HEK293 (cell line): Measurements from ENCODE around the gene IQSEC1.

Experiments used
- CTCF ChIA-PET: fragments of 350-600 bp; formaldehyde crosslinking; extraction: SDS; loops from one replicate; lab custom pipeline; 2021; ENCODE audit warnings: antibody characterized with exemption; lab: Yijun Ruan, JAX
- POLR2A ChIA-PET: fragments of 300-600 bp; formaldehyde crosslinking; extraction: SDS; loops from one replicate; lab custom pipeline; 2020; ENCODE audit warnings: antibody characterized with exemption, inconsistent platforms; lab: Yijun Ruan, JAX
- H3K27ac ChIP-seq: fragments of 200-500 bp; sonication (Bioruptor generic); 2 replicates; pipeline ENCODE4 v1.5.1; 2014; ENCODE audit warnings: low read depth, low read length, control low read depth, inconsistent platforms; ENCODE audit errors: extremely low read depth
- H3K36me3 ChIP-seq, 2 experiments: fragments of 200-500 bp in 1 of 2; sonication (Bioruptor generic) in 1 of 2; 1 replicate in 1 of 2; 2 replicates in 1 of 2; pipeline ENCODE4 v1.5.1; 2014 to 2017; ENCODE audit warnings: inconsistent platforms in 2 of 2, low read length in 2 of 2; ENCODE audit not compliant: control insufficient read depth in 2 of 2, insufficient read depth in 1 of 2
- H3K4me1 ChIP-seq: fragments of 200-500 bp; sonication (Bioruptor generic); 2 replicates; pipeline ENCODE4 v1.5.1; 2014; ENCODE audit warnings: mild to moderate bottlenecking, low read length, inconsistent platforms; ENCODE audit not compliant: control insufficient read depth, insufficient read depth
- H3K4me3 ChIP-seq: 2 replicates; pipeline ENCODE4 v1.5.1; 2011; ENCODE audit warnings: low read depth, mild to moderate bottlenecking, control low read depth, low read length, moderate library complexity
- H3K9me3 ChIP-seq: fragments of 200-500 bp; sonication (Bioruptor generic); 2 replicates; pipeline ENCODE4 v1.5.1; 2014; ENCODE audit warnings: low read depth, low read length, inconsistent platforms; ENCODE audit not compliant: control insufficient read depth, insufficient read depth
- BCL11A ChIP-seq: fragments of 450-650 bp; formaldehyde crosslinking; IDR thresholded peaks from 2 replicates; pipeline ENCODE4 v1.5.1; 2016; ENCODE audit warnings: low read depth, missing biosample characterization, missing genetic modification characterization
- ELK4 ChIP-seq: IDR thresholded peaks from 2 replicates; pipeline ENCODE4 v1.6.1; 2011; ENCODE audit warnings: mild to moderate bottlenecking, low read depth, low read length, borderline replicate concordance
- GFI1B ChIP-seq: fragments of 450-650 bp; formaldehyde crosslinking; IDR thresholded peaks from 2 replicates; pipeline ENCODE4 v1.5.1; 2016; ENCODE audit warnings: missing biosample characterization, missing genetic modification characterization
- KLF9 ChIP-seq: fragments of 450-650 bp; formaldehyde crosslinking; IDR thresholded peaks from 2 replicates; pipeline ENCODE4 v1.5.1; 2016; ENCODE audit warnings: missing biosample characterization, missing genetic modification characterization, low read depth
- SP3 ChIP-seq: fragments of 450-650 bp; formaldehyde crosslinking; IDR thresholded peaks from 2 replicates; pipeline ENCODE4 v1.5.1; 2016; ENCODE audit warnings: missing biosample characterization, missing genetic modification characterization
- TCF7L2 ChIP-seq: IDR thresholded peaks from 2 replicates; pipeline ENCODE4 v1.6.1; 2011; ENCODE audit warnings: low read depth, mild to moderate bottlenecking, inconsistent platforms, low read length, moderate library complexity, borderline replicate concordance
- WT1 ChIP-seq: fragments of 450-650 bp; formaldehyde crosslinking; IDR thresholded peaks from 2 replicates; pipeline ENCODE4 v1.5.1; 2016; ENCODE audit warnings: missing biosample characterization, missing genetic modification characterization
- ZBTB10 ChIP-seq: fragments of 450-650 bp; formaldehyde crosslinking; IDR thresholded peaks from 2 replicates; pipeline ENCODE4 v1.5.1; 2016; ENCODE audit warnings: missing biosample characterization, missing genetic modification characterization
- ZBTB7A ChIP-seq: fragments of 450-650 bp; formaldehyde crosslinking; IDR thresholded peaks from 2 replicates; pipeline ENCODE4 v1.5.1; 2016; ENCODE audit warnings: low read depth, missing biosample characterization, missing genetic modification characterization
- ZNF10 ChIP-seq: fragments of 450-650 bp; formaldehyde crosslinking; IDR thresholded peaks from 2 replicates; pipeline ENCODE4 v1.5.1; 2017; ENCODE audit warnings: missing biosample characterization, missing genetic modification characterization
- ZNF140 ChIP-seq: fragments of 450-650 bp; formaldehyde crosslinking; IDR thresholded peaks from 2 replicates; pipeline ENCODE4 v1.5.1; 2016; ENCODE audit warnings: missing biosample characterization, missing genetic modification characterization
- ZNF157 ChIP-seq: fragments of 450-650 bp; formaldehyde crosslinking; IDR thresholded peaks from 2 replicates; pipeline ENCODE4 v1.5.1; 2016; ENCODE audit warnings: missing biosample characterization, missing genetic modification characterization
- ZNF16 ChIP-seq: fragments of 450-650 bp; formaldehyde crosslinking; IDR thresholded peaks from 2 replicates; pipeline ENCODE4 v1.5.1; 2016; ENCODE audit warnings: low read depth, missing biosample characterization, missing genetic modification characterization
- ZNF518A ChIP-seq: fragments of 450-650 bp; formaldehyde crosslinking; conservative IDR thresholded peaks from 2 replicates; pipeline ENCODE4 v1.5.1; 2016; ENCODE audit warnings: low read depth, missing biosample characterization, missing genetic modification characterization
- ZNF530 ChIP-seq: fragments of 450-650 bp; formaldehyde crosslinking; IDR thresholded peaks from 2 replicates; pipeline ENCODE4 v1.5.1; 2016; ENCODE audit warnings: low read depth, missing biosample characterization, missing genetic modification characterization
- ZNF544 ChIP-seq: fragments of 450-650 bp; formaldehyde crosslinking; IDR thresholded peaks from 2 replicates; pipeline ENCODE4 v1.5.0; 2017; ENCODE audit warnings: missing biosample characterization, missing genetic modification characterization
- ZNF596 ChIP-seq: fragments of 450-650 bp; IDR thresholded peaks from 2 replicates; pipeline ENCODE4 v1.5.0; 2018; ENCODE audit warnings: missing biosample characterization, mild to moderate bottlenecking, missing genetic modification characterization, moderate library complexity
- ZNF701 ChIP-seq: fragments of 450-650 bp; formaldehyde crosslinking; IDR thresholded peaks from 2 replicates; pipeline ENCODE4 v1.5.1; 2016; ENCODE audit warnings: missing biosample characterization, missing genetic modification characterization
- ZNF785 ChIP-seq: fragments of 450-650 bp; formaldehyde crosslinking; IDR thresholded peaks from 2 replicates; pipeline ENCODE4 v1.5.1; 2016; ENCODE audit warnings: missing biosample characterization, missing genetic modification characterization

The IQSEC1 gene

GRCh38 chr3:12974819-12975218, 98.4 kb downstream of the IQSEC1 start:
- ChIA-PET CTCF (interaction anchor here (0.6 to 2.3 kb wide), 4 partner anchors 9 to 70 kb away, joined by 3 to 8 read pairs (median 6); no protein-coding TSS in a partner anchor), POLR2A (no interaction called here)
- no peak for TF ChIP-seq ZNF10 (tag by site-specific recombination)
- no peak for TF ChIP-seq KLF9 (tag by site-specific recombination)
- no peak for TF ChIP-seq SP3 (tag by site-specific recombination)
- no peak for TF ChIP-seq ZNF596 (tag by site-specific recombination)
- TF ChIP-seq ELK4, result no peak
- no peak for TF ChIP-seq ZNF518A (tag by site-specific recombination)
- TF ChIP-seq ZNF701, result no peak
- no peak for TF ChIP-seq TCF7L2
- no peak for TF ChIP-seq ZNF530 (tag by site-specific recombination)
- TF ChIP-seq WT1, result no peak
- TF ChIP-seq ZNF785 (tag by site-specific recombination), result no peak
- TF ChIP-seq BCL11A, result no peak
- no peak for TF ChIP-seq ZNF157 (tag by site-specific recombination)
- no peak for TF ChIP-seq ZNF16
- TF ChIP-seq ZBTB10 (tag by site-specific recombination), result no peak
- TF ChIP-seq ZNF544 (tag by site-specific recombination), result no peak
- Histone ChIP-seq H3K36me3 (no peaks in the 10 kb centered on the region), H3K4me1 (no peaks in the 10 kb centered on the region), H3K4me3 (no peak overlapping the region), H3K27ac (no peak overlapping the region), H3K9me3 (no peaks in the 10 kb centered on the region)

GRCh38 chr3:12974334-12974733, 98.9 kb downstream of the IQSEC1 start:
- Histone ChIP-seq H3K9me3 (no peaks in the 10 kb centered on the region), H3K27ac (no peak overlapping the region), H3K36me3 (no peaks in the 10 kb centered on the region), H3K4me1 (no peaks in the 10 kb centered on the region), H3K4me3 (no peak overlapping the region)
- POLR2A ChIA-PET, result no interaction called here
- TF ChIP-seq ZBTB7A (tag by site-specific recombination), result no peak
- no peak for TF ChIP-seq ZNF140 (tag by site-specific recombination)
- TF ChIP-seq GFI1B, result no peak
- no peak for TF ChIP-seq ZNF157 (tag by site-specific recombination)
- CTCF ChIA-PET, result interaction anchor here (0.6 to 2.3 kb wide), 2 partner anchors 10 to 69 kb away, joined by 3 to 8 read pairs; no protein-coding TSS in a partner anchor
